GM18508 (cell line): Measurements from ENCODE around the gene MTHFD1L.

Source experiments
- ATAC-seq: cut with Tn5 transposase; IDR thresholded peaks from one replicate; pipeline ENCODE4 v1.9.1; 2021; ENCODE audit warnings: moderate number of reproducible peaks; ENCODE audit not compliant: insufficient read depth, unreplicated experiment

MTHFD1L gene

DNA sequence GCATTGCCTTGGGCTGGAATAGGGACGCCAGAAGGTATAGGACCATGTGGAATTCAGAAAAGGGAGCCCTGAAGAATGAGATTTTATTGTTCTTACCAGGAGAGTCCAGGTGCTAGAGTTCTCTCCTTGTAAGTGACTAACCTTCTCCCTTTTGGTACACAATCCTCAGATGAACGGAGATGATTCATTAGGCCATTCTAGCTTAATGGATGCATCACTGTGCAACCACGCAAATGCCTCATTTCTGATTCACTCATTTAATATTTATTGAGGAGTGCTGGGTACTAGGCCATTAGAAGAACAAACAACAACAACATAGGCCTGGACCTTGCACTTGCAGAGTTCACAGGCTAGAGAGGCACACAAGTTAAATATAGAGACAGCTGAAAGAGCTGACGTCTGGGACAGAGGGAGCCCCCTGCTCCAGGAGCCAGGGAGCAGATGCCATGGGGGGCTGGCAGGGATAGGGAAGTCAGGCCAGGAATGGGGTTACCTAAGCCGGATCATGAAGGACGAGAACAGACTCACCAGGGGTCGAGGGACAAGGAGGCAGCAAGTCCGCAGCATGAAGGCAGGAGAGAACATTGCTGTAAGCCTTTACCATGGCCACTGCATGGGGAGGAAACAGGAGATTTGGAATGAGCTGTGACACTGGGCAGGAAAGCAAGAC, 194.7 kb downstream of the MTHFD1L start:
- ATAC-seq = no peak

DNA sequence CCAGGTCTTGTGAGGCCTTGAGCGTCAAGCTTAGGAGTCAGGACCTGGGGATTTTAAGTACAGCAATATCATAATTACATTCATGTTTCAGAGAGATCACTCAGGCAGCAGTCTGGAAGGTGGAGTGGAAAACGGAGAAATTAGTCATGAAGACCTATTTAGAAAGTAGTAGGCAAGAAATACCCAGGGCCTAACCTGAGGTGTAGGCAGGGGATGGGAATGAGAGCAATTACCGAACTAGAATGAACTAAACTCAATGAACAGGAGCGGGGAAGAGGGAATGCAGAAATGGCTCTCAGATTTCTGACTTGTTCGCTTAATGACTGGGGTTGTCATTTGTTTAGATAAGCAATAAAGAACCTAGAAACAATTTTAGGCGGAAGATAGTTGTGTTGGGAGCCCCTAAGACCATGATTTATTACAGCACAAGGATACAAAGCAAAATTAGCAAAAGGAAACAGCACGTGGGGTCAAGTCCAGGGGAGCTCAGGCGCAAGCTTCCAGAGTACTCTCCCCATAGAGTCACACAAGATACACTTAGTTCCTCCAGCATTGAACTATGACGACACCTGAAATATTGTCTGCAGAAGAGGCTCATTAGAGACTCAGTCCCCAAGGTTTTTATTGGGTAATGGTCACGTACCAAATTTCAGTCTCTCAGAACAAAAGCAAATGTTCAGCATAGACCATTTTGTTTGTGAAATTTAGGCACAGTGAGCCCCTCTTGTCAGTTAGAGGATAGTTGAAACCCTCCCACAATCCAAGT, 195.4 kb downstream of the MTHFD1L start:
- ATAC-seq = no peak

DNA sequence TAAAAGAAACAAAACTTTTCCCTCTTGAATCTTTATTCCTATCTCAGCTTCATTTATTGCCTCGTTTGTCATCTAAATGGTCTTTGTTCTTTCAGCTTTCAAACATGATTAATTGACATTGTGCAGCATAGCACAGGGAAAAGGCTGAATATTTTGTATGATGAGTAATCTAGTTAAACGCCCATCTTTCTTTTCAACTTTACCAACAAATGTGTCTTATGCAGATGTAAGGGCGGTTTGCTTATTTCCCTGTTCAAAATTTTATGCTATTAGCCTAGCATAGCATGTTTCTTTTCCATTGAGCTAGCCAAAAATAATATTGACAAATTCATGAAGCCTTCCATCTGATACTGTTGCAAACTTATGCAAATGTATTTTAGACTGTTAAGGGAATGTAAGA, 197.8 kb downstream of the MTHFD1L start:
- ATAC-seq = no peak

GRCh38 chr6:151063842-151064647, 198.5 kb downstream of the MTHFD1L start:
- ATAC-seq = no peak

- ATAC-seq = no peak
Observed at GRCh38 chr6:151065027-151065815, 199.7 kb downstream of the MTHFD1L start.

GRCh38 chr6:151067684-151068596, 202.4 kb downstream of the MTHFD1L start:
- ATAC-seq = no peak

GRCh38 chr6:151068761-151069312, 203.3 kb downstream of the MTHFD1L start:
- ATAC-seq = no peak

GRCh38 chr6:151069641-151070040, 204.1 kb downstream of the MTHFD1L start:
- ATAC-seq = no peak

DNA sequence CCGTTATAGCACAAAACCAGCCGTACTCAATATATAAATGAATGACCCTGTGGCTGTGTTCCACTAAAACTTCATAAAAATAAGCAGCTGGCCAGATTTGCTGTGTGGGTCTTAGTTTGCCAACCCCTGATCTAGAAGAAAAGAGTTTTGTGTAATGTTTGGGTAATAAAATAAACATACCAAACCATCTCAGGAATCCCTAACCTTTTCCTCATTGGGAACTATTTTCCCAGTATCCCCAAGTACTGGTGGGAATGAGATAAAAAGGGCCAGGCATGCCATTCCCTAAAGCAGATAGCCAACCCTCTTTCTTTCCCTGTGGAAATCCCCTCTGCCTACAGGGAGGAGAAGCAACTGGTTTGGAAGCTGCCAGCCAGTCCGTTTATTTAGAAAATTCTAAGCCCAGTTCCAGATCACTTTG, 205.1 kb downstream of the MTHFD1L start:
- no peak for ATAC-seq

- no peak for ATAC-seq
Observed at GRCh38 chr6:151071295-151071694, 205.8 kb downstream of the MTHFD1L start.

GRCh38 chr6:151073146-151073545, 207.6 kb downstream of the MTHFD1L start:
- ATAC-seq = no peak

GRCh38 chr6:151073701-151074100, 208.2 kb downstream of the MTHFD1L start:
- no peak for ATAC-seq

- ATAC-seq = no peak
Observed at GRCh38 chr6:151075005-151075404, 209.5 kb downstream of the MTHFD1L start.

- ATAC-seq = no peak
Observed at GRCh38 chr6:151075527-151075926, 210.0 kb downstream of the MTHFD1L start.

DNA sequence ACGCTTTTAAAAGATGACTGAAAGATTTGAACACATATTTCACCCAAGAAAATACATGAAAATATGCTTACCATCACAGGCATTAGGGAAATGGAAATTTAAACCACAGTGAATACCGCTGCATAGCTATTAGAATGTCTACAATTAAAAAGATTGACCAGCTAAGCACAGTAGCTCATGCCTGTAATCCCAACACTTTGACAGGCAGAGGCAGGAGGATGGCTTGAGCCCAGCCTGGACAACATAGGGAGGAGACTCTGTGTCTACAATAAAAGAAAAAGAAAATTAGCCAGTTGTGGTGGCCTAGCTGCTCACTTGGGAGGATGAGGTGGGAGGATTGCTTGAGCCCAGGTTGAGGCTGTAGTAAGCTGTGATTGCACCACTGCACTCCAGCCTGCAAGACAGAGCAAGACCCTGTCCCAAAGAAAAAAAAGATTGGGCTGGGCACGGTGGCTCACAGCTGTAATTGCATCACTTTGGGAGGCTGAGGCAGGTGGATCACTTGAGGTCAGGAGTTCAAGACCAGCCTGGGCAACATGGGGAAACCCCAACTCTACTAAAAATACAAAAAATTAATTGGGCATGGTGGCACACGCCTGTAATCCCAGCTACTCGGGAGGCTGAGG, 210.5 kb downstream of the MTHFD1L start:
- ATAC-seq = no peak

GRCh38 chr6:151078655-151079054, 213.2 kb downstream of the MTHFD1L start:
- no peak for ATAC-seq

DNA sequence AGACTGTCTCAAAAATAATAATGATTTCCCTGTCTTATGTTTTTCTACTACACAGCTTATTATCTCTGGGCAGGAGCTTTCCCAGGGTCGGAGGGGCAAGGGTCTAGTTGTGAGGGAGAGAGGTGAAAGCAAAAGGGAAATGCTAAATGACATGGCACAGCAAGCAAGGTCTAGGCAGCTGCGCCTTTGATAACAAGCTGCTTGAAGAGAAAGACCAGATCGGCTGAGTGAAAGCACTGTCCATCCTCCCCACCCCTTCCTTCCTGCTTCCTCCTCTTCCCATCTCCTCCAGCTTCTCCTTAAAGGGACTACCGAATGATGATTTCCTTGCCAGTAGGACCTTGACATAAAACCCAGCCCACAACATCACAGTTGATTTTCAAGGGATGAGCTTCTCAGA, 216.2 kb downstream of the MTHFD1L start:
- no peak for ATAC-seq

DNA sequence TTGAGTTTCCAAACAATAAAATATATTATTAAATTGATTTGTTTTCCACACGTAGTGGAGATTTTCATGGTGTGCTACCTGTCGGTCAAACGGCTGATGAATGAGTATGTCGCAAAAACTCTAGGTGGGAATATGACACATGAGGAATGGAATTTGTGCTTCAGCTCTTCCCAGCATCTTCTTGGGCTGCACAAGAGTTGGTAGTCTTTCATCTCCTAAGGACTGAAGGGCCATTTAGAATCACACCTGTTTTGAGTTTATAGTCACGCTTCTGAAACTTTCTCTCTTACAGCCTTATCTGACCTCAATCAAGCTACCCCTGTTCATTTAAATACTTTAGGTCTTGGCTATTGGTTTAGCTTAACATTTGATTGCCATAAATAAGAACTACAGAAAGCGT, 216.6 kb downstream of the MTHFD1L start:
- no peak for ATAC-seq

DNA sequence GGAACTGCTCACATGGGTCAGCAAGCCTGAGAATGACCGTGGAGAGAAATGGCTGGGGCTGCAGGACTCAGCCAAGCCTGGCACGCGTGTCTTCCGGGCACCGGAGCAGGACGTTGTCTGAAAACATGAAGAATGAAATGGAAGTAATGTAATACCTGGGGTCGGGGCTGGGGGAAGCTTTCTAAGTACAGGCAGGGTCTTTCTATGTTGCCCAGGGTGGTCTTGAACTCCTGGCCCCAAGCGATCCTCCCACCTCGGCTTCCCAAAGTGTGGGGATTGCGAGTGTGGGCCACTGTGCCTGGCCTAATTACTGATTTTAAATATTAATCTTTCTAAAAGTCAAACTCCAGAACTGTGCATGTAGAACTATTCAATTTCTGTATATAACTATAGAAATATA, 218.8 kb downstream of the MTHFD1L start:
- no peak for ATAC-seq
